IMR-90 (cell line): ENCODE data around the gene IFI27L2. TPM values are rescaled to one million over a fixed set of nuclear protein-coding genes. Genes with fewer than 3 reads are reported as not detected.
A peak's percentile ranks its signal among the peaks of the same experiment; 100 is the strongest.

ENCODE experiments used
- ATAC-seq: fragments of 200-7000 bp; cut with Tn5 transposase; 2 replicates; pipeline ENCODE4 v1.9.1; 2020; ENCODE audit warnings: low read depth, mild to moderate bottlenecking, moderate library complexity
- BruUV-seq: library from RNA; stranded (reverse); fragments of 400-500 nt; replicated peaks from 2 replicates; lab custom pipeline; 2021; lab: Mats Ljungman, UMichigan
- CTCF ChIA-PET: fragments of 300-600 bp; formaldehyde crosslinking; extraction: SDS; loops from one replicate; lab custom pipeline; 2021; ENCODE audit warnings: antibody characterized with exemption; lab: Yijun Ruan, JAX
- POLR2A ChIA-PET: fragments of 300-600 bp; sonication (Branson Sonifier 250); formaldehyde crosslinking; loops from one replicate; lab custom pipeline; 2022; ENCODE audit warnings: antibody characterized with exemption; ENCODE audit not compliant: unreplicated experiment; lab: Charles Lee
- DNase-seq: peaks from one replicate; pipeline ENCODE4 v3.0.0; 2013
- H2AFZ ChIP-seq: replicated peaks from 2 replicates; pipeline ENCODE3; 2013; ENCODE audit warnings: low read length, mild to moderate bottlenecking; ENCODE audit not compliant: poor library complexity
- H2AK5ac ChIP-seq: 2 replicates; pipeline ENCODE4 v1.6.1; 2013; ENCODE audit warnings: low read depth, low read length, inconsistent platforms
- H2AK9ac ChIP-seq: replicated peaks from 2 replicates; pipeline ENCODE3; 2013; ENCODE audit warnings: mild to moderate bottlenecking, low read depth, low read length, moderate library complexity; ENCODE audit not compliant: poor library complexity
- H2BK120ac ChIP-seq: 2 replicates; pipeline ENCODE4 v1.6.1; 2013; ENCODE audit warnings: low read depth, low read length, inconsistent platforms
- H2BK15ac ChIP-seq: 3 replicates; pipeline ENCODE4 v1.6.1; 2013; ENCODE audit warnings: low read depth, low read length, inconsistent platforms
- H2BK20ac ChIP-seq: 2 replicates; pipeline ENCODE4 v1.6.1; 2013; ENCODE audit warnings: low read depth, mild to moderate bottlenecking, inconsistent platforms, low read length, moderate library complexity
- H2BK5ac ChIP-seq: 2 replicates; pipeline ENCODE4 v1.6.1; 2013; ENCODE audit warnings: mild to moderate bottlenecking, low read depth, low read length, inconsistent platforms; ENCODE audit not compliant: poor library complexity, severe bottlenecking
- H3K14ac ChIP-seq: replicated peaks from 2 replicates; pipeline ENCODE4 v1.6.1; 2013; ENCODE audit warnings: low read depth, low read length, inconsistent platforms
- H3K18ac ChIP-seq: 2 replicates; pipeline ENCODE4 v1.6.1; 2013; ENCODE audit warnings: low read depth, low read length, control low read depth
- H3K23ac ChIP-seq: 2 replicates; pipeline ENCODE4 v1.6.1; 2013; ENCODE audit warnings: low read depth, low read length, inconsistent platforms
- H3K27ac ChIP-seq: 2 replicates; pipeline ENCODE4 v1.5.1; 2013; ENCODE audit warnings: mild to moderate bottlenecking, control low read depth, low read length; ENCODE audit not compliant: insufficient read depth
- H3K27me3 ChIP-seq: 2 replicates; pipeline ENCODE4 v1.6.1; 2013; ENCODE audit warnings: low read length; ENCODE audit not compliant: control insufficient read depth, insufficient read depth
- H3K36me3 ChIP-seq: 2 replicates; pipeline ENCODE4 v1.6.1; 2013; ENCODE audit warnings: low read length, mixed read lengths; ENCODE audit not compliant: control insufficient read depth, insufficient read depth
- H3K4ac ChIP-seq: 2 replicates; pipeline ENCODE4 v1.6.1; 2013; ENCODE audit warnings: low read depth, low read length, inconsistent platforms
- H3K4me1 ChIP-seq: 2 replicates; pipeline ENCODE4 v1.6.1; 2013; ENCODE audit warnings: low read length, mixed read lengths; ENCODE audit not compliant: control insufficient read depth, insufficient read depth
- H3K4me2 ChIP-seq: 2 replicates; pipeline ENCODE4 v1.6.1; 2013; ENCODE audit warnings: low read depth, mild to moderate bottlenecking, control low read depth, low read length, moderate library complexity
- H3K4me3 ChIP-seq: 2 replicates; pipeline ENCODE4 v1.5.1; 2013; ENCODE audit warnings: low read depth, mild to moderate bottlenecking, control low read depth, low read length, moderate library complexity; ENCODE audit not compliant: insufficient read depth
- H3K56ac ChIP-seq: 2 replicates; pipeline ENCODE4 v1.6.1; 2013; ENCODE audit warnings: low read length, inconsistent platforms; ENCODE audit not compliant: insufficient read depth; ENCODE audit errors: extremely low read depth
- H3K79me1 ChIP-seq, 2 experiments: 2 replicates each; pipeline ENCODE4 v1.6.1; 2013; ENCODE audit warnings: low read length in 2 of 2, inconsistent platforms in 1 of 2, low read depth in 1 of 2
- H3K9ac ChIP-seq: 2 replicates; pipeline ENCODE4 v1.6.1; 2013; ENCODE audit warnings: low read depth, low read length, control low read depth
- H3K9me1 ChIP-seq: 2 replicates; pipeline ENCODE4 v1.6.1; 2013; ENCODE audit warnings: low read length, inconsistent platforms; ENCODE audit not compliant: insufficient read depth
- H3K9me3 ChIP-seq: 2 replicates; pipeline ENCODE4 v1.6.1; 2013; ENCODE audit warnings: low read length; ENCODE audit not compliant: control insufficient read depth, insufficient read depth
- H4K20me1 ChIP-seq: 2 replicates; pipeline ENCODE4 v1.6.1; 2013; ENCODE audit warnings: low read length, inconsistent platforms; ENCODE audit not compliant: insufficient read depth
- H4K5ac ChIP-seq: 2 replicates; pipeline ENCODE4 v1.6.1; 2013; ENCODE audit warnings: mild to moderate bottlenecking, low read depth, low read length, control low read depth
- H4K8ac ChIP-seq, 2 experiments: 2 replicates each; pipeline ENCODE4 v1.6.1; 2013; ENCODE audit warnings: low read depth in 2 of 2, low read length in 2 of 2, control low read depth in 1 of 2, inconsistent platforms in 1 of 2
- H4K91ac ChIP-seq: 2 replicates; pipeline ENCODE4 v1.6.1; 2013; ENCODE audit warnings: low read depth, low read length, inconsistent platforms; ENCODE audit not compliant: insufficient read depth
- BHLHE40 ChIP-seq: fragments of 150-350 bp; IDR thresholded peaks from 2 replicates; pipeline ENCODE4 v1.6.1; 2016; ENCODE audit warnings: mild to moderate bottlenecking, low read depth, low read length
- CHD1 ChIP-seq: IDR thresholded peaks from 2 replicates; pipeline ENCODE4 v1.6.1; 2012; ENCODE audit warnings: low read depth, low read length, improper control_type of control experiment
- CTCF ChIP-seq: conservative IDR thresholded peaks from 2 replicates; pipeline ENCODE4 v1.5.1; 2012; ENCODE audit warnings: mild to moderate bottlenecking, low read depth, low read length, improper control_type of control experiment
- ELK1 ChIP-seq: fragments of 150-350 bp; IDR thresholded peaks from 2 replicates; pipeline ENCODE4 v1.6.1; 2016; ENCODE audit warnings: low read depth, mild to moderate bottlenecking, low read length, moderate library complexity, borderline replicate concordance
- FOS ChIP-seq: fragments of 150-350 bp; IDR thresholded peaks from 2 replicates; pipeline ENCODE4 v1.6.1; 2016; ENCODE audit warnings: low read depth, low read length
- MAFK ChIP-seq: IDR thresholded peaks from 2 replicates; pipeline ENCODE4 v1.6.1; 2012; ENCODE audit warnings: low read depth, low read length, improper control_type of control experiment
- MXI1 ChIP-seq: IDR thresholded peaks from 2 replicates; pipeline ENCODE4 v1.6.1; 2012; ENCODE audit warnings: low read depth, mild to moderate bottlenecking, low read length, moderate library complexity, borderline replicate concordance
- RAD21 ChIP-seq: IDR thresholded peaks from 2 replicates; pipeline ENCODE4 v1.6.1; 2012; ENCODE audit warnings: low read length, improper control_type of control experiment
- RFX5 ChIP-seq: IDR thresholded peaks from 2 replicates; pipeline ENCODE4 v1.8.0; 2012; ENCODE audit warnings: low read depth, mild to moderate bottlenecking, low read length, moderate library complexity
- WGBS, 2 experiments: methylation state at CpG; one replicate each; pipeline versions ENCODE4 v1.1.5 to v1.1.7; 2013; ENCODE audit warnings: missing lambda C conversion rate in 2 of 2; ENCODE audit not compliant: insufficient read length in 1 of 2; ENCODE audit errors: extremely low coverage in 2 of 2; 5-methylcytosine and 5-hydroxymethylcytosine counted together
- dilution Hi-C: fragments of 300-500 bp; cut with HindIII; formaldehyde crosslinking; loops from one replicate; pipeline ENCODE4 v1.14.3; 2018; ENCODE audit warnings: low sequenced_read_pairs; ENCODE audit not compliant: unreplicated experiment
- in situ Hi-C: fragments of 300-500 bp; cut with MboI; formaldehyde crosslinking; loops from 3 replicates; pipeline ENCODE4 v1.14.3; 2019; ENCODE audit warnings: low sequenced_read_pairs, inconsistent platforms, mixed read lengths
- intact Hi-C: fragments of 100-400 bp; cut with micrococcal nuclease; formaldehyde crosslinking; loops from 2 replicates; pipeline ENCODE4 v1.10.0; 2022
- polyA plus RNA-seq, 3 experiments: library from polyadenylated mRNA; depleted of rRNA; stranded (reverse); fragments of >200 nt; gene quantifications; 2 replicates each; pipeline ENCODE4 v1.2.3, GENCODE V29; 2012; ENCODE audit warnings: low replicate concordance in 1 of 3
- total RNA-seq: library from RNA; depleted of rRNA; stranded (reverse); fragments of >200 nt; gene quantifications from 2 replicates; pipeline ENCODE4 v1.2.3, GENCODE V29; 2012

The IFI27L2 gene
- total and polyA plus RNA-seq, 2 of the 4 experiments (the other 2 are of a cell fraction), result 43.0 to 187 TPM

GRCh38 chr14:94172545-94172944, 43.1 kb upstream of the IFI27L2 start:
- H3K9me3 ChIP-seq, result no peaks in the 10 kb centered on the region
- ATAC-seq (no peak), DNase-seq (no peak)
- H3K18ac ChIP-seq, result no peak overlapping the region
- no peak overlapping the region for H2BK120ac ChIP-seq
- H3K9me1 ChIP-seq, result no peaks in the 10 kb centered on the region
- peak overlapping the region; percentile 37 for H2AFZ ChIP-seq
- H2AK9ac ChIP-seq, result no peak overlapping the region
- H2AK5ac ChIP-seq, result 0 out of 2 replicates have a peak overlapping the region, but pooled peaks have one; percentile 24
- no peak overlapping the region; the same call in 1 of the 2 replicates for H3K23ac ChIP-seq
- H2BK20ac ChIP-seq, result no peak overlapping the region
- H4K20me1 ChIP-seq, result no peaks in the 10 kb centered on the region
- no peak overlapping the region for H2BK5ac ChIP-seq
- no peak for TF ChIP-seq FOS
- no peak for TF ChIP-seq RFX5
- no peak for TF ChIP-seq RAD21
- no peak for TF ChIP-seq CTCF
- TF ChIP-seq ELK1, result no peak
- no peak for TF ChIP-seq BHLHE40
- TF ChIP-seq MXI1, result no peak
- no peak for TF ChIP-seq MAFK
- no peak for TF ChIP-seq CHD1
- H3K27me3 ChIP-seq, result peaks cover 24% of the 10 kb centered on the region
- H4K91ac ChIP-seq, result no peak overlapping the region
- intact Hi-C loops (no loop called here), dilution Hi-C loops (no loop called here), in situ Hi-C loops (no loop called here)
- no peaks in the 10 kb centered on the region for H3K79me1 ChIP-seq
- no peaks in the 10 kb centered on the region for H3K36me3 ChIP-seq
- no peak overlapping the region for H2BK15ac ChIP-seq
- H3K4me1 ChIP-seq, result peaks cover 2% of the 10 kb centered on the region; the same call in 1 of the 2 replicates
- H4K5ac ChIP-seq, result no peak overlapping the region
- H3K4ac ChIP-seq, result no peak overlapping the region
- no peak overlapping the region for H3K9ac ChIP-seq
- H4K8ac ChIP-seq, result no peak overlapping the region
- H3K4me2 ChIP-seq, result no peak overlapping the region
- no peak overlapping the region for H3K56ac ChIP-seq
- CTCF ChIA-PET, result interaction anchor here (1.4 kb wide), 1 partner anchor 136 kb away, joined by 3 read pairs; no protein-coding TSS in a partner anchor
- no peak overlapping the region for H3K27ac ChIP-seq
- no CpG with 5 or more reads among the region's 5 CpGs for WGBS, 2 experiments
- BruUV-seq, result no TSS peak
- POLR2A ChIA-PET, result interaction anchor here (0.5 kb wide), 1 partner anchor 18 kb away, joined by 9 read pairs; no protein-coding TSS in a partner anchor
- H3K14ac ChIP-seq, result no peak overlapping the region
- H3K4me3 ChIP-seq, result no peak overlapping the region
